HEK293T (cell line): ENCODE data around the gene ULK1.

ENCODE experiments used
- CTCF ChIA-PET: fragments of 350-600 bp; formaldehyde crosslinking; extraction: SDS; loops from one replicate; lab custom pipeline; 2021; ENCODE audit warnings: antibody characterized with exemption, inconsistent platforms; lab: Yijun Ruan, JAX
- POLR2A ChIA-PET: fragments of 350-600 bp; formaldehyde crosslinking; extraction: SDS; loops from one replicate; lab custom pipeline; 2020; ENCODE audit warnings: antibody characterized with exemption, inconsistent platforms; lab: Yijun Ruan, JAX
- DNase-seq: peaks from one replicate; pipeline ENCODE4 v3.0.0; 2012; ENCODE audit warnings: mixed read lengths; ENCODE audit errors: extremely low spot score
- ARNT ChIP-seq: fragments of 450-650 bp; IDR thresholded peaks from 2 replicates; pipeline ENCODE4 v1.6.1; 2017; ENCODE audit warnings: mild to moderate bottlenecking
- BHLHE40 ChIP-seq: fragments of 450-650 bp; IDR thresholded peaks from 2 replicates; pipeline ENCODE4 v1.6.1; 2016; ENCODE audit warnings: mild to moderate bottlenecking, moderate library complexity, borderline replicate concordance
- CTBP1 ChIP-seq: fragments of 450-650 bp; IDR thresholded peaks from 2 replicates; pipeline ENCODE4 v1.6.1; 2016; ENCODE audit warnings: borderline replicate concordance
- ELF4 ChIP-seq: fragments of 450-650 bp; IDR thresholded peaks from 2 replicates; pipeline ENCODE4 v1.6.1; 2017; ENCODE audit warnings: antibody characterized with exemption
- FOXA1 ChIP-seq: fragments of 450-650 bp; IDR thresholded peaks from 2 replicates; pipeline ENCODE4 v1.6.1; 2016; ENCODE audit warnings: mild to moderate bottlenecking
- FOXK2 ChIP-seq: fragments of 450-650 bp; IDR thresholded peaks from 2 replicates; pipeline ENCODE4 v1.6.1; 2016; ENCODE audit warnings: mild to moderate bottlenecking
- FOXM1 ChIP-seq: fragments of 450-650 bp; IDR thresholded peaks from 2 replicates; pipeline ENCODE4 v1.6.1; 2017; ENCODE audit warnings: mild to moderate bottlenecking, borderline replicate concordance
- HDGF ChIP-seq: fragments of 450-650 bp; IDR thresholded peaks from 2 replicates; pipeline ENCODE4 v1.6.1; 2017; ENCODE audit warnings: antibody characterized with exemption, borderline replicate concordance
- L3MBTL2 ChIP-seq: fragments of 450-650 bp; conservative IDR thresholded peaks from 2 replicates; pipeline ENCODE4 v1.6.1; 2016; ENCODE audit warnings: mild to moderate bottlenecking
- LEF1 ChIP-seq: fragments of 450-650 bp; IDR thresholded peaks from 2 replicates; pipeline ENCODE4 v1.6.1; 2017; ENCODE audit warnings: mild to moderate bottlenecking, borderline replicate concordance
- NFRKB ChIP-seq: fragments of 450-650 bp; IDR thresholded peaks from 2 replicates; pipeline ENCODE4 v1.6.1; 2016; ENCODE audit warnings: mild to moderate bottlenecking, moderate library complexity
- SP1 ChIP-seq: fragments of 450-650 bp; IDR thresholded peaks from 2 replicates; pipeline ENCODE4 v1.6.1; 2017
- SUZ12 ChIP-seq: fragments of 450-650 bp; IDR thresholded peaks from 2 replicates; pipeline ENCODE4 v1.6.1; 2016; ENCODE audit warnings: mild to moderate bottlenecking
- TARDBP ChIP-seq: fragments of 450-650 bp; IDR thresholded peaks from 2 replicates; pipeline ENCODE4 v1.6.1; 2016
- ZNF384 ChIP-seq: fragments of 450-650 bp; IDR thresholded peaks from 2 replicates; pipeline ENCODE4 v1.6.1; 2016
- TF ChIP-seq, protein P1 (sequence below): fragments of 450-650 bp; IDR thresholded peaks from 2 replicates; pipeline ENCODE4 v1.6.1; 2016

The ULK1 gene

DNA sequence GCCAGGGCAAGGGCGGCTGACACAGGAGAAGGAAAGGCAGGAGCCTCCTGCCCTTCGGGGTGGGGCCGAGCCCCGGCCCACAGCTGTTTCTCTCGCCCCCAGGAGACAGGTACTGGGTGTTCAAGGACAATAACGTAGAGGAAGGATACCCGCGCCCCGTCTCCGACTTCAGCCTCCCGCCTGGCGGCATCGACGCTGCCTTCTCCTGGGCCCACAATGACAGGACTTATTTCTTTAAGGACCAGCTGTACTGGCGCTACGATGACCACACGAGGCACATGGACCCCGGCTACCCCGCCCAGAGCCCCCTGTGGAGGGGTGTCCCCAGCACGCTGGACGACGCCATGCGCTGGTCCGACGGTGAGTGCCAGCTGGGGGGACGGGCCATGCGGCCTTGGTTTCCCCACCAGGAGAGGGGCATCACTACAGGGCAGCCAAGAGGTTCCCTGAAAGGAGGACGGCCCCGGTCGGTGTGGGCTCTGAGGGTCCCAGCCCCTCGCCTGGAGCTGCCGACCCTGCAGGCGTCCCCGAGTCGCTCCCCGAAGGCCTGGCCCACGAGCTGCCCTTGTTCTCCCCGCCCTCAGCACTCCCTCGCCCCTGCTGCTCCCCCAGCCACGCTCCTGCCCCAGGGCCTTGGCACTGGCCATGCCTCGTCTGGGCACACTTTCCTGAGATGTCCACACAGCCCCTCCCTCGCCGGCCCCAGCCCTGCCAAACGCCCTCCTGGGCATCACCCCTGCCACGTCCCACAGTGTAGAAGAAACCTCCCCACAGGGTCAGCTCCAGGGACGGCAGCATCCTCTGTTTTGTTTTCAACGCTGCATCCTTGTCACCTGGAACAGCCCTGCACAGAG, 44.5 kb upstream of the ULK1 start:
- DNase-seq, result no peak
- ChIA-PET POLR2A (no interaction called here), CTCF (no interaction called here)
- TF ChIP-seq FOXK2, result no peak
- no peak for TF ChIP-seq ARNT
- TF ChIP-seq FOXM1, result no peak
- TF ChIP-seq HDGF, result no peak
- no peak for TF ChIP-seq SUZ12
- TF ChIP-seq ELF4, result no peak
- no peak for TF ChIP-seq ZNF384
- no peak for TF ChIP-seq FOXA1
- TF ChIP-seq, protein P1, sequence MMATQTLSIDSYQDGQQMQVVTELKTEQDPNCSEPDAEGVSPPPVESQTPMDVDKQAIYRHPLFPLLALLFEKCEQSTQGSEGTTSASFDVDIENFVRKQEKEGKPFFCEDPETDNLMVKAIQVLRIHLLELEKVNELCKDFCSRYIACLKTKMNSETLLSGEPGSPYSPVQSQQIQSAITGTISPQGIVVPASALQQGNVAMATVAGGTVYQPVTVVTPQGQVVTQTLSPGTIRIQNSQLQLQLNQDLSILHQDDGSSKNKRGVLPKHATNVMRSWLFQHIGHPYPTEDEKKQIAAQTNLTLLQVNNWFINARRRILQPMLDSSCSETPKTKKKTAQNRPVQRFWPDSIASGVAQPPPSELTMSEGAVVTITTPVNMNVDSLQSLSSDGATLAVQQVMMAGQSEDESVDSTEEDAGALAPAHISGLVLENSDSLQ, result no peak
- TF ChIP-seq BHLHE40, result no peak
- TF ChIP-seq TARDBP, result no peak
- TF ChIP-seq L3MBTL2, result no peak
- TF ChIP-seq LEF1, result no peak
- TF ChIP-seq SP1, result no peak
- TF ChIP-seq CTBP1, result no peak
- TF ChIP-seq NFRKB, result no peak

DNA sequence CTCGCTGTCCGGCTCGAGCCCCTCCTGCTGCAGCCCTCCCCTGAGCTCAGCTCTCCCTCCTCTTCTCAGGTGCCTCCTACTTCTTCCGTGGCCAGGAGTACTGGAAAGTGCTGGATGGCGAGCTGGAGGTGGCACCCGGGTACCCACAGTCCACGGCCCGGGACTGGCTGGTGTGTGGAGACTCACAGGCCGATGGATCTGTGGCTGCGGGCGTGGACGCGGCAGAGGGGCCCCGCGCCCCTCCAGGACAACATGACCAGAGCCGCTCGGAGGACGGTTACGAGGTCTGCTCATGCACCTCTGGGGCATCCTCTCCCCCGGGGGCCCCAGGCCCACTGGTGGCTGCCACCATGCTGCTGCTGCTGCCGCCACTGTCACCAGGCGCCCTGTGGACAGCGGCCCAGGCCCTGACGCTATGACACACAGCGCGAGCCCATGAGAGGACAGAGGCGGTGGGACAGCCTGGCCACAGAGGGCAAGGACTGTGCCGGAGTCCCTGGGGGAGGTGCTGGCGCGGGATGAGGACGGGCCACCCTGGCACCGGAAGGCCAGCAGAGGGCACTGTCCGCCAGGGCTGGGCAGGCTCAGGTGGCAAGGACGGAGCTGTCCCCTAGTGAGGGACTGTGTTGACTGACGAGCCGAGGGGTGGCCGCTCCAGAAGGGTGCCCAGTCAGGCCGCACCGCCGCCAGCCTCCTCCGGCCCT, 43.4 kb upstream of the ULK1 start:
- POLR2A ChIA-PET, result no interaction called here
- CTCF ChIA-PET, result interaction anchor here (0.6 kb wide), 1 partner anchor 151 kb away, joined by 4 read pairs; no protein-coding TSS in a partner anchor
- no peak for DNase-seq
- TF ChIP-seq FOXK2 (no peak), SP1 (no peak), FOXM1 (no peak), FOXA1 (no peak), CTBP1 (no peak), BHLHE40 (no peak), L3MBTL2 (no peak), LEF1 (no peak), ZNF384 (no peak), HDGF (no peak), ARNT (no peak), ELF4 (no peak), SUZ12 (no peak), TARDBP (no peak), NFRKB (no peak)
- TF ChIP-seq, protein P1, result no peak

DNA sequence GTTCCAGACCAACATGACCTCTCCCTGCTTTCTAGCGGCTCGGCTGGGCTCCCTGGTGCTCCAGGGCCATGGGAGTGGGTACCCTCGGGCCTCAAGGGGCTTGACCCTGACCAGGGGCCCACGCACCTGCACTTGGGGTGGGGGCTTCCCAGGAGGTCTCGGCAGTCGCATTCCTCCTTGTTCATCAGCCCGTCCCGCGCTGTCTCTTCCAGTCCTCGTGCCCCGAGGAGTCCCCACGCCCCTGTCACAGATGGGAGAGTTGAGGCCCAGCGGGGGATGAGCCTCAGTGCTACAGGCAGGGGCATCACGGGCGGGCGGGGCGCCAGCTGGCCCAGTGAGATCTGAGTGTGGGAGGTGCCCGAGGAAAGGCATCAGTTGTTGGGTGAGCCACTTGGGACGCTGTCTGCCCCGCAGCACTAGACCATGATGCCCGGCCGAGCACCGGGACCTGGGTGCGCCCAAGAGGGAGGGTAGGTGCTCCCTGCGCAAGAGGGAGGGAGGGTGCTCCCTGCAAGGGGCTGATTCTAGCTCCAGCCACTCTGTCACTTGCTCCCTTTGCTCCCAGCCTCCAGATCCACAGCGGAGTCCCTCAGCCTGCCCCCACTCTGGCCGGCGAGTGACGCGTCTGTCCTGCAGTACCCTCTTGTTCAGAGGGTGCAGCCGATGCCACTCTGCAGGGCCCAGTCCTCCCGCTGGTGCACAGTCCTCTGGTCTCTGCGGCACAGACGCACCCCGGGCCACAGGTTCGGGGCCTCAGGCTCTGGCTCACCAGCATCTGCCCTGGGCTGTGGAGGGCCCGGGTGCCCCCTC, 42.5 kb upstream of the ULK1 start:
- ChIA-PET CTCF (interaction anchor here (0.6 kb wide), 1 partner anchor 150 kb away, joined by 4 read pairs; no protein-coding TSS in a partner anchor), POLR2A (no interaction called here)
- DNase-seq, result no peak
- TF ChIP-seq FOXM1 (no peak), ELF4 (no peak), SUZ12 (no peak), TARDBP (no peak), NFRKB (no peak)

DNA sequence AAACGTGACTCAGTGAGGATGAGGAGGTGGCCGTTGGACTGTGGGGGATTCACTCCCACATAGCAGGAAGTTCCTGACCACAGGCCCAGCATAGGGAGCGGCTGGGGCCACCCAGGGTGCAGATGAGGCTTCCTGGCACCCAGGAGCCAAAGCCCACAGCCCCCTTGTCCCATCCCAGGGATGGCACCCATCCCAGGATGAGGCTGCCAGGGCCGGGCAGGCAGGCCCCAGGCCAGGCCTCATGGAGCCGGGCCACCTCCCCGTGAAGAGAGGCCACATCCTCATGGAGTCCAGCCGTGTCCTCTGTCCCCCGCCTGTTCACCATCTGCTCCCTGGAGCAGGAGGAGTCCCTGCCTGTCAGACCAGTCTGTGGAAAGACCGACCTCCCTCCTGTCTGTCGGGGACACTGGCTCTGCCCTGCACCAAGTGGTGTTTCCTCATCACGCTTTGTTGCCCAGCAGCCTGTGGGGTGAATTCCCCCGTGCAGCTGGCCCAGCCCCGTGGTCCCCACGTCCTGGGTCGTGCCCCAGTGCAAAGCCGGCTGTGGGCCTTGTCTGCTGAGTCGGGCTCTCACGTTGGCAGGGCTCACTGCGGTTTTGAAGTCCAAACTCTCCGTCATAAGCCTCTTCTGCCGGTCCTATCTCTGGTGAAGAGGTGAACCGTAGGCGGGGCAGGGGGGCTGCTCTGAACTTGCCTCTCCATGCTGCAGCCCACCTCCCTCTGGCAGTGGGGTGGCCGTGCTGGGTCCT, 41.7 kb upstream of the ULK1 start:
- ChIA-PET POLR2A (no interaction called here), CTCF (no interaction called here)
- no peak for DNase-seq
- TF ChIP-seq CTBP1 (no peak), ZNF384 (no peak), NFRKB (no peak), SUZ12 (no peak), ELF4 (no peak), BHLHE40 (no peak), LEF1 (no peak), FOXA1 (no peak), HDGF (no peak), ARNT (no peak)
- TF ChIP-seq, protein P1, result no peak
